ENCODE measurements around the gene HYOU1.
A peak's percentile ranks its signal among the peaks of the same experiment; 100 is the strongest.

The HYOU1 gene

GRCh38 chr11:119051440-119052162, 5.4 kb downstream of the HYOU1 start:
- peaks cover 83% of the 10 kb centered on the region for H3K36me3 ChIP-seq

GRCh38 chr11:119049081-119049480, 7.9 kb downstream of the HYOU1 start:
- Histone ChIP-seq H3K27ac (no peak overlapping the region), H3K4me3 (ENCODE audit: low read depth, low read length) (no peak overlapping the region), H3K9me3 (ENCODE audit: severe bottlenecking) (no peaks in the 10 kb centered on the region), H3K36me3 (peaks cover 85% of the 10 kb centered on the region), H3K27me3 (ENCODE audit: insufficient read depth, low read depth, severe bottlenecking) (no peaks in the 10 kb centered on the region)
- TF ChIP-seq CTCF (IDR thresholded peaks at IDR 0.05; ENCODE audit: low read depth, low read length), result no peak
- no peak for DNase-seq

More at GRCh38 chr11:119051440-119052162, 5.4 kb downstream of the HYOU1 start:
- H3K9me3 ChIP-seq (ENCODE audit: severe bottlenecking), result no peaks in the 10 kb centered on the region
- TF ChIP-seq CTCF (IDR thresholded peaks at IDR 0.05; ENCODE audit: low read depth, low read length), result no peak
- no peak overlapping the region for H3K4me3 ChIP-seq (ENCODE audit: low read depth, low read length)
- no peak for DNase-seq
- H3K27ac ChIP-seq, result no peak overlapping the region
- H3K27me3 ChIP-seq (ENCODE audit: insufficient read depth, low read depth, severe bottlenecking), result no peaks in the 10 kb centered on the region

GRCh38 chr11:119048644-119049043, 8.4 kb downstream of the HYOU1 start:
- H3K27ac ChIP-seq, result no peak overlapping the region
- no peak overlapping the region for H3K4me3 ChIP-seq (ENCODE audit: low read depth, low read length)
- H3K27me3 ChIP-seq (ENCODE audit: insufficient read depth, low read depth, severe bottlenecking), result no peaks in the 10 kb centered on the region
- DNase-seq, result no peak
- H3K9me3 ChIP-seq (ENCODE audit: severe bottlenecking), result no peaks in the 10 kb centered on the region
- H3K36me3 ChIP-seq, result peaks cover 80% of the 10 kb centered on the region
- TF ChIP-seq CTCF (IDR thresholded peaks at IDR 0.05; ENCODE audit: low read depth, low read length), result no peak

- H3K4me3 ChIP-seq (ENCODE audit: low read depth, low read length), result no peak overlapping the region
- H3K27ac ChIP-seq, result no peak overlapping the region
- H3K9me3 ChIP-seq (ENCODE audit: severe bottlenecking), result no peaks in the 10 kb centered on the region
- no peak for DNase-seq
- no peak for TF ChIP-seq CTCF (IDR thresholded peaks at IDR 0.05; ENCODE audit: low read depth, low read length)
- H3K27me3 ChIP-seq (ENCODE audit: insufficient read depth, low read depth, severe bottlenecking), result no peaks in the 10 kb centered on the region
- H3K36me3 ChIP-seq, result peaks cover 66% of the 10 kb centered on the region
Observed at GRCh38 chr11:119047205-119047604, 9.8 kb downstream of the HYOU1 start.

- Histone ChIP-seq H3K27me3 (ENCODE audit: insufficient read depth, low read depth, severe bottlenecking) (no peaks in the 10 kb centered on the region), H3K4me3 (ENCODE audit: low read depth, low read length) (no peak overlapping the region), H3K27ac (no peak overlapping the region), H3K9me3 (ENCODE audit: severe bottlenecking) (no peaks in the 10 kb centered on the region), H3K36me3 (peaks cover 59% of the 10 kb centered on the region)
- DNase-seq, result no peak
- TF ChIP-seq CTCF (IDR thresholded peaks at IDR 0.05; ENCODE audit: low read depth, low read length), result no peak
Observed at GRCh38 chr11:119046489-119046888, 10.5 kb downstream of the HYOU1 start.

GRCh38 chr11:119044708-119045107, 12.3 kb downstream of the HYOU1 start:
- Histone ChIP-seq H3K27ac (no peak overlapping the region), H3K36me3 (peaks cover 50% of the 10 kb centered on the region)

More at GRCh38 chr11:119044708-119045107, 12.3 kb downstream of the HYOU1 start:
- H3K27me3 ChIP-seq (ENCODE audit: insufficient read depth, low read depth, severe bottlenecking), result no peaks in the 10 kb centered on the region
- no peak overlapping the region for H3K4me3 ChIP-seq (ENCODE audit: low read depth, low read length)
- no peak for DNase-seq
- H3K9me3 ChIP-seq (ENCODE audit: severe bottlenecking), result no peaks in the 10 kb centered on the region
- peak; percentile 35; the same call in 1 of the 2 replicates for TF ChIP-seq CTCF (IDR thresholded peaks at IDR 0.05; ENCODE audit: low read depth, low read length)
